Measurements from ENCODE around the gene ROR2.

GRCh38 chr9:91894536-91894935, 55.5 kb downstream of the ROR2 start:
- TF ChIP-seq CTCF (IDR thresholded peaks at IDR 0.05): no peak
- TF ChIP-seq POLR2A (IDR thresholded peaks at IDR 0.05): no peak
